RWPE2 (cell line): Measurements from ENCODE around the gene AMPH.

Experiments
- ATAC-seq: fragments of 200-7000 bp; cut with Tn5 transposase; 3 replicates; pipeline ENCODE4 v1.9.1; 2021; ENCODE audit warnings: low read depth
- DNase-seq: peaks from one replicate; pipeline ENCODE4 v3.0.0-alpha.2; 2020; ENCODE audit warnings: low spot score
- H3K27ac ChIP-seq: fragments of 450-650 bp; 2 replicates; pipeline ENCODE4 v1.5.1; 2017; ENCODE audit warnings: mild to moderate bottlenecking; ENCODE audit not compliant: poor library complexity, severe bottlenecking
- H3K27me3 ChIP-seq: fragments of 250-450 bp; sonication (Bioruptor Pico); 2 replicates; pipeline ENCODE4 v1.5.1; 2021; ENCODE audit warnings: mild to moderate bottlenecking, moderate library complexity; ENCODE audit not compliant: insufficient read depth, poor library complexity, severe bottlenecking
- H3K36me3 ChIP-seq: fragments of 250-450 bp; sonication (Bioruptor Pico); 2 replicates; pipeline ENCODE4 v1.5.1; 2020; ENCODE audit warnings: low read depth, mild to moderate bottlenecking, moderate library complexity
- H3K4me1 ChIP-seq: fragments of 250-450 bp; sonication (Bioruptor Pico); 2 replicates; pipeline ENCODE4 v1.5.1; 2021; ENCODE audit warnings: mild to moderate bottlenecking, moderate library complexity; ENCODE audit not compliant: insufficient read depth, poor library complexity, severe bottlenecking
- H3K4me3 ChIP-seq: fragments of 250-450 bp; sonication (Bioruptor Pico); 2 replicates; pipeline ENCODE4 v1.5.1; 2021; ENCODE audit warnings: mild to moderate bottlenecking, moderate library complexity; ENCODE audit not compliant: severe bottlenecking
- H3K9me3 ChIP-seq: fragments of 250-450 bp; sonication (Bioruptor Pico); 2 replicates; pipeline ENCODE4 v1.5.1; 2021; ENCODE audit warnings: mild to moderate bottlenecking, moderate library complexity; ENCODE audit not compliant: severe bottlenecking
- CTCF ChIP-seq: fragments of 450-650 bp; IDR thresholded peaks from one replicate; pipeline ENCODE4 v1.5.1; 2017; ENCODE audit warnings: mild to moderate bottlenecking, moderate library complexity; ENCODE audit not compliant: poor library complexity, severe bottlenecking

The AMPH gene

GRCh38 chr7:38539477-38540081, 91.6 kb downstream of the AMPH start:
- Histone ChIP-seq H3K4me1 (no peaks in the 10 kb centered on the region), H3K27ac (no peak overlapping the region), H3K4me3 (no peak overlapping the region), H3K27me3 (no peaks in the 10 kb centered on the region), H3K9me3 (no peaks in the 10 kb centered on the region), H3K36me3 (no peaks in the 10 kb centered on the region)
- no peak for TF ChIP-seq CTCF
- DNase-seq, result no peak
- no peak for ATAC-seq

GRCh38 chr7:38535073-38535472, 96.1 kb downstream of the AMPH start:
- H3K27ac ChIP-seq, result no peak overlapping the region
- H3K4me3 ChIP-seq, result no peak overlapping the region
- TF ChIP-seq CTCF, result no peak
- no peaks in the 10 kb centered on the region for H3K36me3 ChIP-seq
- no peak for DNase-seq
- H3K9me3 ChIP-seq, result no peaks in the 10 kb centered on the region
- H3K4me1 ChIP-seq, result no peaks in the 10 kb centered on the region
- ATAC-seq, result no peak
- H3K27me3 ChIP-seq, result no peaks in the 10 kb centered on the region

- no peak overlapping the region for H3K27ac ChIP-seq
- no peak overlapping the region for H3K4me3 ChIP-seq
- no peaks in the 10 kb centered on the region for H3K27me3 ChIP-seq
- no peak for TF ChIP-seq CTCF
- DNase-seq, result no peak
- no peaks in the 10 kb centered on the region for H3K9me3 ChIP-seq
- H3K36me3 ChIP-seq, result no peaks in the 10 kb centered on the region
- ATAC-seq, result no peak
- H3K4me1 ChIP-seq, result no peaks in the 10 kb centered on the region
Observed at GRCh38 chr7:38525857-38526256, 105.3 kb downstream of the AMPH start.

GRCh38 chr7:38524786-38525185, 106.4 kb downstream of the AMPH start:
- H3K4me1 ChIP-seq, result no peaks in the 10 kb centered on the region
- TF ChIP-seq CTCF, result no peak
- no peaks in the 10 kb centered on the region for H3K9me3 ChIP-seq
- H3K27ac ChIP-seq, result no peak overlapping the region
- no peaks in the 10 kb centered on the region for H3K36me3 ChIP-seq
- H3K27me3 ChIP-seq, result no peaks in the 10 kb centered on the region
- no peak overlapping the region for H3K4me3 ChIP-seq
- DNase-seq (no peak), ATAC-seq (no peak)

- Histone ChIP-seq H3K27ac (no peak overlapping the region), H3K9me3 (no peaks in the 10 kb centered on the region), H3K4me3 (no peak overlapping the region), H3K4me1 (no peaks in the 10 kb centered on the region), H3K27me3 (no peaks in the 10 kb centered on the region), H3K36me3 (no peaks in the 10 kb centered on the region)
- ATAC-seq, result no peak
- DNase-seq, result no peak
- no peak for TF ChIP-seq CTCF
Observed at GRCh38 chr7:38520741-38521140, 110.4 kb downstream of the AMPH start.
